ENCODE measurements around the gene USH2A.

Gene USH2A

DNA sequence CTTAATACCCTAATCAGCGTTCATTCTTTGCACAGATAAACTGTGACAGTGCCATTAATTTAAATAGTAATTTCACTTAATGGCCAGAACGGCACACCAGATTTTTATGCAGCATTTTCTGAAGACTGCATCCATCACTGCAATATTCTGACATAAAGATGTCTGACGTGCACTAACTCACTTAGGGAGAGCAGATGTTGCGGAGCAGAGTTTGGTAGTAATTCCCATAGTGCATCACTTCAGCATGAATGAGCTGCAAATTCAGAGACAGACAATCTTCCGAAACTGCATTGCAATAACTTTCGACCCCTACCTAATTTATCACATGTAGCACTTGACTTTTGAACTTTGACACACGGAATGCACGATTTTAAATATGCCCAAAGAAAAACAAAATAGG is 630.8 kb downstream of the USH2A start (continued):
- TF ChIP-seq, protein P1, sequence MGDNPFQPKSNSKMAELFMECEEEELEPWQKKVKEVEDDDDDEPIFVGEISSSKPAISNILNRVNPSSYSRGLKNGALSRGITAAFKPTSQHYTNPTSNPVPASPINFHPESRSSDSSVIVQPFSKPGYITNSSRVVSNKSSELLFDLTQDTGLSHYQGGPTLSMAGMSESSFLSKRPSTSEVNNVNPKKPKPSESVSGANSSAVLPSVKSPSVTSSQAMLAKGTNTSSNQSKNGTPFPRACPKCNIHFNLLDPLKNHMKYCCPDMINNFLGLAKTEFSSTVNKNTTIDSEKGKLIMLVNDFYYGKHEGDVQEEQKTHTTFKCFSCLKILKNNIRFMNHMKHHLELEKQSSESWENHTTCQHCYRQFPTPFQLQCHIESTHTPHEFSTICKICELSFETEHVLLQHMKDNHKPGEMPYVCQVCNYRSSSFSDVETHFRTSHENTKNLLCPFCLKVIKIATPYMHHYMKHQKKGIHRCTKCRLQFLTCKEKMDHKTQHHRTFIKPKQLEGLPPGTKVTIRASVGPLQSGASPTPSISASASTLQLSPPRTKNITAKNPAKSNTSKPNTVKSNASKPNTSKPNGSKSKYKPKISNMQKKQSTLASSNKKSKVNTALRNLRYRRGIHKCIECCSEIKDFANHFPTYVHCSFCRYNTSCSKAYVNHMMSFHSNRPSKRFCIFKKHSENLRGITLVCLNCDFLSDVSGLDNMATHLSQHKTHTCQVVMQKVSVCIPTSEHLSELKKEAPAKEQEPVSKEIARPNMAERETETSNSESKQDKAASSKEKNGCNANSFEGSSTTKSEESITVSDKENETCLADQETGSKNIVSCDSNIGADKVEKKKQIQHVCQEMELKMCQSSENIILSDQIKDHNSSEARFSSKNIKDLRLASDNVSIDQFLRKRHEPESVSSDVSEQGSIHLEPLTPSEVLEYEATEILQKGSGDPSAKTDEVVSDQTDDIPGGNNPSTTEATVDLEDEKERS (tag by site-specific recombination; IDR thresholded peaks at IDR 0.05) = no peak
- TF ChIP-seq, protein P2, sequence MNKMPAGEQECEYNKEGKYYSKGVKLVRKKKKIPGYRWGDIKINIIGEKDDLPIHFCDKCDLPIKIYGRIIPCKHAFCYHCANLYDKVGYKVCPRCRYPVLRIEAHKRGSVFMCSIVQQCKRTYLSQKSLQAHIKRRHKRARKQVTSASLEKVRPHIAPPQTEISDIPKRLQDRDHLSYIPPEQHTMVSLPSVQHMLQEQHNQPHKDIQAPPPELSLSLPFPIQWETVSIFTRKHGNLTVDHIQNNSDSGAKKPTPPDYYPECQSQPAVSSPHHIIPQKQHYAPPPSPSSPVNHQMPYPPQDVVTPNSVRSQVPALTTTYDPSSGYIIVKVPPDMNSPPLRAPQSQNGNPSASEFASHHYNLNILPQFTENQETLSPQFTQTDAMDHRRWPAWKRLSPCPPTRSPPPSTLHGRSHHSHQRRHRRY (tag by site-specific recombination; IDR thresholded peaks at IDR 0.05) = no peak
- TF ChIP-seq OSR2 (tag by site-specific recombination; IDR thresholded peaks at IDR 0.05) = no peak
- no peak for TF ChIP-seq KLF9 (tag by site-specific recombination; IDR thresholded peaks at IDR 0.05; ENCODE audit: low read depth)
- TF ChIP-seq ZNF174 (tag by site-specific recombination; IDR thresholded peaks at IDR 0.05) = no peak
- no peak for TF ChIP-seq ZNF214 (tag by site-specific recombination; IDR thresholded peaks at IDR 0.05; ENCODE audit: borderline replicate concordance)
- TF ChIP-seq ZNF155 (tag by site-specific recombination; IDR thresholded peaks at IDR 0.05) = no peak
- no peak for TF ChIP-seq HOXD13 (CRISPR knock-in tag; IDR thresholded peaks at IDR 0.05; ENCODE audit: borderline replicate concordance)

DNA sequence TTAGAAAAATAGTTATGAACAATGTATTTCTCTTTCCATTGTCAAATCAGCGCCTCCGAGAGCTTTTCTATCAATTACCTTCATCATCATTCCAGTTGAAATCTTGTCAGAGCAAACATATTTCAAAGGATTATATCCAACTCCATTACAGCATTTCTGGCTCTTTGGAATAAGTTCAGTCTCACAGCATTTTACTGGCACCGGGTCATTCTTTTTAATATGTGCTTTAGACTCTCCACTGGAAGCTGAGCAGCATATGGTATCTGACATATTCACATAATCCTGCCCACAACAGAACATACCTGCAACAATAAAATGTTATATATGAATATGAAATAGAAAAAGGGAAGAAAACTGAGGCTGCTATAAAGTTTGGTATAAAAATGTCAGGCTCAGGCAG is 633.3 kb downstream of the USH2A start:
- H3K4me1 ChIP-seq (ENCODE audit: control insufficient read depth, insufficient read depth, low read length) = no peaks in the 10 kb centered on the region
- TF ChIP-seq ZFHX2 (tag by site-specific recombination; conservative IDR thresholded peaks at IDR 0.05) = no peak
- no peak for TF ChIP-seq OVOL3 (tag by site-specific recombination; IDR thresholded peaks at IDR 0.05)
- no peak for TF ChIP-seq ZFP3 (tag by site-specific recombination; IDR thresholded peaks at IDR 0.05; ENCODE audit: low read depth)
- TF ChIP-seq ZNF701 (tag by site-specific recombination; IDR thresholded peaks at IDR 0.05) = no peak
- TF ChIP-seq SP2 (tag by site-specific recombination; IDR thresholded peaks at IDR 0.05) = no peak
- TF ChIP-seq ZNF558 (tag by site-specific recombination; IDR thresholded peaks at IDR 0.05) = no peak
- no peak for TF ChIP-seq ZNF776 (tag by site-specific recombination; IDR thresholded peaks at IDR 0.05; ENCODE audit: borderline replicate concordance)
- no peak for TF ChIP-seq PRDM1 (tag by site-specific recombination; IDR thresholded peaks at IDR 0.05)
- TF ChIP-seq ZNF529 (tag by site-specific recombination; IDR thresholded peaks at IDR 0.05; ENCODE audit: insufficient replicate concordance) = no peak
- TF ChIP-seq ZNF660 (tag by site-specific recombination; IDR thresholded peaks at IDR 0.05) = no peak
- TF ChIP-seq, protein P3, sequence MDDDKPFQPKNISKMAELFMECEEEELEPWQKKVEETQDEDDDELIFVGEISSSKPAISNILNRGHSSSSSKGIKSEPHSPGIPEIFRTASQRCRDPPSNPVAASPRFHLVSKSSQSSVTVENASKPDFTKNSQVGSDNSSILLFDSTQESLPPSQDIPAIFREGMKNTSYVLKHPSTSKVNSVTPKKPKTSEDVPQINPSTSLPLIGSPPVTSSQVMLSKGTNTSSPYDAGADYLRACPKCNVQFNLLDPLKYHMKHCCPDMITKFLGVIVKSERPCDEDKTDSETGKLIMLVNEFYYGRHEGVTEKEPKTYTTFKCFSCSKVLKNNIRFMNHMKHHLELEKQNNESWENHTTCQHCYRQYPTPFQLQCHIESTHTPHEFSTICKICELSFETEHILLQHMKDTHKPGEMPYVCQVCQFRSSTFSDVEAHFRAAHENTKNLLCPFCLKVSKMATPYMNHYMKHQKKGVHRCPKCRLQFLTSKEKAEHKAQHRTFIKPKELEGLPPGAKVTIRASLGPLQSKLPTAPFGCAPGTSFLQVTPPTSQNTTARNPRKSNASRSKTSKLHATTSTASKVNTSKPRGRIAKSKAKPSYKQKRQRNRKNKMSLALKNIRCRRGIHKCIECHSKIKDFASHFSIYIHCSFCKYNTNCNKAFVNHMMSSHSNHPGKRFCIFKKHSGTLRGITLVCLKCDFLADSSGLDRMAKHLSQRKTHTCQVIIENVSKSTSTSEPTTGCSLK (tag by site-specific recombination; IDR thresholded peaks at IDR 0.05) = no peak
- no peak for TF ChIP-seq ZNF544 (tag by site-specific recombination; IDR thresholded peaks at IDR 0.05)
- TF ChIP-seq FEZF1 (tag by site-specific recombination; IDR thresholded peaks at IDR 0.05) = no peak
- no peak for TF ChIP-seq RBAK (tag by site-specific recombination; IDR thresholded peaks at IDR 0.05)
- no peaks in the 10 kb centered on the region for H3K36me3 ChIP-seq (ENCODE audit: control insufficient read depth in 2 of 2, insufficient read depth in 1 of 2, low read length in 2 of 2)
- no peak overlapping the region for H3K27ac ChIP-seq (ENCODE audit: extremely low read depth, low read depth, low read length)
- ChIA-PET POLR2A (no interaction called here), CTCF (no interaction called here)
- no peak overlapping the region for H3K4me3 ChIP-seq (ENCODE audit: low read depth, low read length)
- H3K9me3 ChIP-seq (ENCODE audit: control insufficient read depth, insufficient read depth, low read depth, low read length) = no peaks in the 10 kb centered on the region

Data from HEK293 (cell line).